Esophagus mucosa (tissue), 1 donor: Measurements from ENCODE around the gene LGR5. TPM values are rescaled to one million over a fixed set of nuclear protein-coding genes. Genes with fewer than 3 reads are reported as not detected.
"Not testable (repeated sequence)": the region's sequence is repeated elsewhere in the genome, so short reads cannot be mapped to it uniquely, and the experiment has no call there.

Experiments
- ATAC-seq: fragments of 200-7000 bp; cut with Tn5 transposase; one replicate; pipeline ENCODE4 v1.9.1; 2020
- total RNA-seq: library from RNA; stranded (reverse); gene quantifications from one replicate; pipeline ENCODE4 v1.2.4, GENCODE V29; 2023
- donor health status: DM: yes; HTN: yes; CAD: no.

The LGR5 gene
- total RNA-seq, 1 donor from 2014 or later = not detected

DNA sequence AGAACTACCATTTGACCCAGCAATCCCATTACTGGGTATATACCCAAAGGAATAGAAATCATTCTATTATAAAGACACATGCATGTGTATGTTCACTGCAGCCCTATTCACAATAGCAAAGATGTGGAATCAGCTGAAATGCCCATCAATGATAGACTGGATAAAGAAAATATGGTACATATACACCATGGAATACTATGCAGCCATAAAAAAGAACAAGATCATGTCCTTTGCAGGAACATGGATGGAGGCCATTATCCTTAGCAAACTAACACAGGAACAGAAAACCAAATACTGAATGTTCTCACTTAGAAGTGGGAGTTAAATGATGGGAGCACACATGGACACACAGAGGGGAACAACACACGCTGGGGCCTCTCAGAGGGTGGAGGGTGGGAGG, 116.2 kb downstream of the LGR5 start:
- not testable (repeated sequence) for ATAC-seq

GRCh38 chr12:71556448-71556847, 116.8 kb downstream of the LGR5 start:
- ATAC-seq = no peak

DNA sequence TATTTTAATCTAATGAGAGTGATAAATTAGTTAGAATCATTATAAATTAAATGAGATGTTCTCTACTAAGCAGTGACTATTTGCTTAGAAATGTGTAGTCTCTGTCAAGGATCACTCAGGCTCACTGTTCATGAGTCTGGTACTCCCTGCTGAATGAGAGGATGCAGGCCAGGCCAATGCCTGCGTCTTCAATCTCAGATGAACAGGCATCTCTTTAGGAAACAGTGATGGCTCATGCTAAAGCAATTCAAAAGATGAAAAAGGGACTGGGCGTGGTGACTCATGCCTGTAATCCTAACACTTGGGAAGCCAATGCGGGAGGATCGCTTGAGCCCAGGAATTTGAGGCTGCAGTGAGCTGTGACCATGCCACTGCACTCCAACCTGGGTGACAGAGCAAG, 117.3 kb downstream of the LGR5 start:
- peak; percentile 28 for ATAC-seq

DNA sequence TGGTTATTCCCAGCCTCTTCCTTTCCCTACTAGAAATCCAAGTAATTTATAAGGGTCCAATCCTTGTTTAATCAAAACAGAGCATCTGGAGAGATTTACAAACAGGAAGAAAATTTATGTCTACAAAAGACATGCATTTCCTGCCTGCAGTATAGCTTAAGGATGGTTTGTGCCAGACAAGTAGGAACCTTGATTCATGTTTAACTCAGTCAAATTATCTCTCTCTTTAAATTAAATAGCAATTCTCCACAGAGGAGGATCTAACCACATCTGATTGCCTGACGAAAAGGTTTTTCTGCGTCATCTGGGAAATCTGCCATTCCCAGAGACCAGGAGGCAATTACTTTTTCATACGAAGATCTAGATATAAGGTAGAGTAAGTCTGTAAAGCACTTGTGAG, 118.8 kb downstream of the LGR5 start:
- no peak for ATAC-seq

- no peak for ATAC-seq
These were observed 123.3 kb downstream of the LGR5 start for GRCh38 chr12:71562676-71563595.

GRCh38 chr12:71565535-71565934, 125.9 kb downstream of the LGR5 start:
- ATAC-seq = no peak

DNA sequence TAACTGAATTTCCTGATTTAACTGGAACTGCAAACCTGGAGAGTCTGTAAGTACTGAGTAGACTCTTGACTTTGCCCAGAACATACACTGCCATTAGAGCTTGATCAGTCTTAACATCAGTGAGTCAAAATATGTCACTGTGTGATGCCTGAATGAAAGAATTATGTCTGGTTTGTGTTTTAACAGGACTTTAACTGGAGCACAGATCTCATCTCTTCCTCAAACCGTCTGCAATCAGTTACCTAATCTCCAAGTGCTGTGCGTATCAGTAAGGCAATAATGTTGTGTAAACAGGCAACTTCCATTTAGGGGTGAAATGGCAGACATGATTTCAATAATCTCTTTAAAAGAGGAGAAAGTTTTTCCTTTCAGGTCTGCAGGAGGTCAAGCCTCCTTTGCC, 127.1 kb downstream of the LGR5 start:
- no peak for ATAC-seq

- ATAC-seq = peak; percentile 97
These were observed 127.9 kb downstream of the LGR5 start for GRCh38 chr12:71567537-71567936.

DNA sequence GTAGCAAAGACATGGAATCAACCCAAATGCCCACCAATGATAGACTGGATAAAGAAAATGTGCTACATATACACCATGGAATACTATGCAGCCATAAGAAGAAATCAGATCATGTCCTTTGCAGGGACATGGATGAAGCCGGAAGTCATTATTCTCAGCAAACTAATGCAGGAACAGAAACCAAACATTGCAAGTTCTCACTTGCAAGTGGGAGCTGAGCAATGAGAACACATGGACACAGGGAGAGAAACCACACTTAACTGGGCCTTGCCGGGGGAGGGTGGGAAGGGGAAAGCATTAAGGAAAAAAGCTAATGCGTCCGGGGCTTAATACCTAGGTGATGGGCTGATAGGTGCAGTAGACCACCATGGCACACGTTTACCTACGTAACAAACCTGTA, 130.3 kb downstream of the LGR5 start:
- ATAC-seq = not testable (repeated sequence)

DNA sequence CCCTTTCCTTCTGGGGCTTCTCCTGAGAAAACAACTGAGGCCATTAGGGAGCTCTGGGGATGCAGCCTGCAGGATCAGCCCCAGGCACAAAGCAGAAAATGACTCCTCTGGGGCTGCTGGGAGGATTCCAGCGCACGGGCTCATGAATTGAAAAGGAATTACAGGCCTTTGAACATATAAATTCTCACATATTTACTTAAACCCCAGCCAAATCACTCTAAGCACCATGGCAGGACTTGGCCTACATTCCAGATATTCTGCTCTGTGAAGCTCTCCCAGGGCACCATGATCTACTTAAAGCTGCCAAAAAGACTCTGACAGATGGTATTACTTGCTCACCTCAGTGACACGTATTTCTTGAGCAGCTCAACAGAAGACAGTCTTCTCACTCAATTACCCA, 136.9 kb downstream of the LGR5 start:
- ATAC-seq = peak; percentile 26

- no peak for ATAC-seq
These were observed 139.2 kb downstream of the LGR5 start for GRCh38 chr12:71578694-71579258.

DNA sequence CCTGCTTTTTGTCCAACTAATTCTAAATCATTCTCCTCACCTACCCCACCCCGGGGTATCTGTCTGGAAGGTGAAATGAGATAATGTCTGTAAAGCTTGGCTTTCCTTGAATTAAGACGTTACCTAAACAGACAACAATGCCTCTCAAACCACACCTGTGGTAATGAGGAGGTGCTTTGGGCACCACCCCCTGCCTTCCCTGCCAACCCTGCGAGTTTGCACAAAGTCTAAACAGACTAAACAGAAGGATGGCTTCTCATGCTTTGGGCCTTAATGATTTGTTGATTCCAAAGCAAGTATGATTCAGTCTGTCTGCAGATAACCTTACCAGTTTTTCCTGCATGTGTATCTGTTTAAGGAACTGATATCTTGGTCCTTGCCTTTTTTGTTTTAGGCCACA, 141.6 kb downstream of the LGR5 start:
- ATAC-seq = peak; percentile 97

GRCh38 chr12:71582925-71583324, 143.3 kb downstream of the LGR5 start:
- no peak for ATAC-seq

GRCh38 chr12:71584356-71584755, 144.8 kb downstream of the LGR5 start:
- ATAC-seq = no peak

DNA sequence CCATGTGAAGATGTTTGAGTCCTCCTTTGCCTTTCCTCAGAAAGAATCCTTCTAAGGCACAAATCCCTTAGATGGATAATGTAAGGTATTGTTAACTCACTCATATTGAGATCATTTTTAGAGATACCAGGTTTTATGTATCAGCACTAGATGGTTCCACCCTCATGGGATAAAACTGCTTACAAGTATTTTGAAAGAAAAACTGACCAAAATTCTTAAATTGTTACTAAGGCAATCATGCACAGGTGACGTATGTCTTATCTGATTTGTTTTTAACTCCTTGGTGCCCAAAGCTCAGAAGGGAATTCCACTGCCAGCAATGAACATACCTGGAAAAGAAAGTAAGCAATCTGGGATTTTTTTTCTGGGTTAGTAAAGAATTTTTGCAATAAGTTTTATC, 145.6 kb downstream of the LGR5 start:
- ATAC-seq = no peak

DNA sequence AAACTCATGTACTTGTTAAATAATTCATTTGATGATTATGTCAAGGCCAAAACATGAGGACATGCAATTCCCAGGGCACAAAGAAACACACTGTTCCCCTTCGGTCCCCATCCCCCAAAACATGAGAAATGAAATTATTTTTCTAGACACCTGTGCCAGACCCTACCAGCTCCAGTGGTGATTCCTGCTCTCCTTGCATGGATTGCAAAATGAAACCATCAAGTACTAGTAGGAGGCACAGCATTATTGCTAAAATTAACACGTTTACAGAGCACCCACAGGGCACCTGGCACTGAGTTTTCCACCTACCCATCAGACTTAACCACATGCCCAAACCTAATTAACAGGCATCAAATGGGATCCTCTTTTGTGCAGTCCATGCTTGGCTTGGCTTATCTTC, 147.4 kb downstream of the LGR5 start:
- ATAC-seq = no peak

GRCh38 chr12:71589478-71589881, 149.9 kb downstream of the LGR5 start:
- no peak for ATAC-seq

GRCh38 chr12:71591601-71592000, 152.0 kb downstream of the LGR5 start:
- ATAC-seq = no peak

- no peak for ATAC-seq
These were observed 153.2 kb downstream of the LGR5 start for GRCh38 chr12:71592841-71593240.

- ATAC-seq = no peak
These were observed 154.8 kb downstream of the LGR5 start for GRCh38 chr12:71594214-71594948.

GRCh38 chr12:71599210-71599609, 159.6 kb downstream of the LGR5 start:
- peak; percentile 48 for ATAC-seq

DNA sequence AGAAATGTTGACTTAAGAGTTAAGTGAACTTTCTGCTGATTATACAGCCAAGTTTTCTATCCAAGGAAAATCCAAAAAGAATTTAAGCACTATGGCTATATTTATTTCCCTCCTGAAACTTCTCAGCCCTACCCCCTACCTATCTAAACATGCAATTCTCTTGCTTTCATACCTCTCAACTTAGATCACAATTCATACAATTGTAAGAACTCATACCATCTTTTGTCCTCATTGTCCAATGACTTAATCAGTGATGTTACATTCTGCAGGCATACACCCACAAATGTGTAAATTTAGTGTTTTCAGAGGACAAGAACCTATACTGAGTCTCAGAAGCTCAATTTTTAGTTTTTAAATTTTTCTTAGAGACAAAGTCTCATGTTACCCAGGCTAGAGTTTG, 161.9 kb downstream of the LGR5 start:
- no peak for ATAC-seq

DNA sequence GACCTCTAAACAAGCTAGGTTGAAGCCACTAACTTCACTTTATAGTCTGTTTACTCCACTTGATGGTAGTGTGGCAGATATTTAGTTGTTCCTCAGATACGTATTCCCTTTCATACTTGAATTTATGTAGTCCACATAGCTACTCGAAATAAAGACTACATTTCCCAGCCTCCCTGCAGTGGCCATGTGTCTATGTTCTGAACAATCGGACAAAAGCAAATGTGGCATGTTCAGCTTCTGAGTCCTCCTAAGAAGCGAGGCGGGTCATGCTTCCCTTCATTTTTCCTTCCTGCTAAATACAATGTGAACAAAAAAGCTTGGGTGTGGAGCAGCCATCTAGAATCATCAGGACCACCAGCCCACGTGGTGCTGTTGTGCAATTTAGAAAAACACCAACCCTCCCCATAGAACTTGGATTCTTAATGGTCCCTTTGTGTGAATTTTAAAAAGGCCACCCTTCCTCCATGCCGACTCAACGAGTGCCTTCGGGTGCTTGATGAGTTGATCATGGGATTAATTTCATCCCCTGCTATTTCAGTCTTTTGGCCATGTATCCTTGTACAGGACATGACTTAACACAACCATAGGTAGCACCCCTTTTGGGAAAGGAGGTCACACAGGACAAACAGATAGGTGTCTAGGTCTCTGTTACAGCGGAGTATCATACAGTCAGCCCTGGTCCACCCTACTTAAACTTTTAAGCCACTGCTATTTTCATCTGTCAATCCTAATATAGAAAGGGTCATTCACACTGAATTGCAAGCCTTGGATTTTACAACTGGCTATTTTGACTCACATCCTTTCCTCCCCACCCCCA, 163.4 kb downstream of the LGR5 start:
- ATAC-seq = peak; percentile 26
